ENCODE data around the gene SAMD4A. TPM values are rescaled to one million over a fixed set of nuclear protein-coding genes. Genes with fewer than 3 reads are reported as not detected.

SAMD4A gene
- total and polyA plus RNA-seq, 2 of the 4 experiments (the other 2 are of a cell fraction) = 22.9 to 38.2 TPM

DNA sequence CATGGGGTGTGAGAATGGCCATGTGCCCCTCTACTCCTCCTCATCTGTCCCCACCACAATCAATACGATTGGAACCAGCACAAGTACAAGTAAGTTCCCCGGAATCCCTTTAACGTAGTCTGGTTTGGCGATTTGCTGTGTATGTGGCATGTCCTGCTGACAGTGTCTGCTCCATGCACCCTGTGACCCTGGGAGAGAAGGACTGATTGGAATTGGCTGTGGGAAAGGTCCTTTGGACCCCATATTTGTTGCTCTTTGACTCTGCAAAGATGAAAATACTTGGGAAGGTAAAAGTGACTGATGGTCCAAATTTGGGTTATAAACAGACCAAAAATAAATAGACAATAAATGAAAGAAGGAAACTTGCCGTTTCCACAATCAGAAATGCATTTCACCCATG is 135.6 kb downstream of the SAMD4A start:
- no peak for TF ChIP-seq CHD1 (IDR thresholded peaks at IDR 0.05; ENCODE audit: low read depth, low read length)
- no peak for TF ChIP-seq MAZ (IDR thresholded peaks at IDR 0.05; ENCODE audit: borderline replicate concordance, low read depth, low read length)
- no peak for TF ChIP-seq RCOR1 (IDR thresholded peaks at IDR 0.05; ENCODE audit: insufficient replicate concordance, low read length)
- TF ChIP-seq CEBPB (IDR thresholded peaks at IDR 0.05; ENCODE audit: low read depth, low read length) = no peak
- no peak for TF ChIP-seq POLR2A (IDR thresholded peaks at IDR 0.05; ENCODE audit: low read depth, low read length)
- TF ChIP-seq NFE2L2 (IDR thresholded peaks at IDR 0.05; ENCODE audit: low read depth, low read length) = no peak
- TF ChIP-seq, protein P1, sequence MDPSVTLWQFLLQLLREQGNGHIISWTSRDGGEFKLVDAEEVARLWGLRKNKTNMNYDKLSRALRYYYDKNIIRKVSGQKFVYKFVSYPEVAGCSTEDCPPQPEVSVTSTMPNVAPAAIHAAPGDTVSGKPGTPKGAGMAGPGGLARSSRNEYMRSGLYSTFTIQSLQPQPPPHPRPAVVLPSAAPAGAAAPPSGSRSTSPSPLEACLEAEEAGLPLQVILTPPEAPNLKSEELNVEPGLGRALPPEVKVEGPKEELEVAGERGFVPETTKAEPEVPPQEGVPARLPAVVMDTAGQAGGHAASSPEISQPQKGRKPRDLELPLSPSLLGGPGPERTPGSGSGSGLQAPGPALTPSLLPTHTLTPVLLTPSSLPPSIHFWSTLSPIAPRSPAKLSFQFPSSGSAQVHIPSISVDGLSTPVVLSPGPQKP (IDR thresholded peaks at IDR 0.05; ENCODE audit: borderline replicate concordance, low read depth, low read length) = no peak
- no peak for TF ChIP-seq MXI1 (IDR thresholded peaks at IDR 0.05; ENCODE audit: borderline replicate concordance, low read depth, low read length)
- TF ChIP-seq, protein P2, sequence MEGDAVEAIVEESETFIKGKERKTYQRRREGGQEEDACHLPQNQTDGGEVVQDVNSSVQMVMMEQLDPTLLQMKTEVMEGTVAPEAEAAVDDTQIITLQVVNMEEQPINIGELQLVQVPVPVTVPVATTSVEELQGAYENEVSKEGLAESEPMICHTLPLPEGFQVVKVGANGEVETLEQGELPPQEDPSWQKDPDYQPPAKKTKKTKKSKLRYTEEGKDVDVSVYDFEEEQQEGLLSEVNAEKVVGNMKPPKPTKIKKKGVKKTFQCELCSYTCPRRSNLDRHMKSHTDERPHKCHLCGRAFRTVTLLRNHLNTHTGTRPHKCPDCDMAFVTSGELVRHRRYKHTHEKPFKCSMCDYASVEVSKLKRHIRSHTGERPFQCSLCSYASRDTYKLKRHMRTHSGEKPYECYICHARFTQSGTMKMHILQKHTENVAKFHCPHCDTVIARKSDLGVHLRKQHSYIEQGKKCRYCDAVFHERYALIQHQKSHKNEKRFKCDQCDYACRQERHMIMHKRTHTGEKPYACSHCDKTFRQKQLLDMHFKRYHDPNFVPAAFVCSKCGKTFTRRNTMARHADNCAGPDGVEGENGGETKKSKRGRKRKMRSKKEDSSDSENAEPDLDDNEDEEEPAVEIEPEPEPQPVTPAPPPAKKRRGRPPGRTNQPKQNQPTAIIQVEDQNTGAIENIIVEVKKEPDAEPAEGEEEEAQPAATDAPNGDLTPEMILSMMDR (conservative IDR thresholded peaks at IDR 0.05; ENCODE audit: low read depth, low read length) = no peak
- no peak for TF ChIP-seq FOS (IDR thresholded peaks at IDR 0.05; ENCODE audit: low read depth, low read length)
- TF ChIP-seq BHLHE40 (IDR thresholded peaks at IDR 0.05; ENCODE audit: low read depth, low read length) = no peak
- no peak for TF ChIP-seq RAD21 (IDR thresholded peaks at IDR 0.05; ENCODE audit: low read length)
- TF ChIP-seq RFX5 (IDR thresholded peaks at IDR 0.05; ENCODE audit: low read depth, low read length) = no peak
- TF ChIP-seq, protein P3, sequence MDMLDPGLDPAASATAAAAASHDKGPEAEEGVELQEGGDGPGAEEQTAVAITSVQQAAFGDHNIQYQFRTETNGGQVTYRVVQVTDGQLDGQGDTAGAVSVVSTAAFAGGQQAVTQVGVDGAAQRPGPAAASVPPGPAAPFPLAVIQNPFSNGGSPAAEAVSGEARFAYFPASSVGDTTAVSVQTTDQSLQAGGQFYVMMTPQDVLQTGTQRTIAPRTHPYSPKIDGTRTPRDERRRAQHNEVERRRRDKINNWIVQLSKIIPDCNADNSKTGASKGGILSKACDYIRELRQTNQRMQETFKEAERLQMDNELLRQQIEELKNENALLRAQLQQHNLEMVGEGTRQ (IDR thresholded peaks at IDR 0.05; ENCODE audit: low read depth, low read length) = no peak
- TF ChIP-seq MAFK (IDR thresholded peaks at IDR 0.05; ENCODE audit: low read depth, low read length) = no peak
- no peak for TF ChIP-seq SMC3 (IDR thresholded peaks at IDR 0.05; ENCODE audit: low read depth, low read length)
- H3K9me3 ChIP-seq (ENCODE audit: control insufficient read depth, insufficient read depth, low read length) = no peaks in the 10 kb centered on the region
- DNase-seq = no peak
- no peak overlapping the region for H2AFZ ChIP-seq (replicated peaks; ENCODE audit: low read length, poor library complexity)
- no peak overlapping the region for H3K23ac ChIP-seq (ENCODE audit: low read depth, low read length)
- H2BK15ac ChIP-seq (ENCODE audit: low read depth, low read length) = no peak overlapping the region
- no peak overlapping the region for H3K18ac ChIP-seq (ENCODE audit: low read depth, low read length)
- no TSS peak for BruUV-seq (replicated peaks)
- no peak overlapping the region for H3K14ac ChIP-seq (replicated peaks; ENCODE audit: low read depth, low read length)
- no peak for ATAC-seq (ENCODE audit: low read depth)
- H4K5ac ChIP-seq (ENCODE audit: low read depth, low read length) = no peak overlapping the region
- H3K9ac ChIP-seq (ENCODE audit: low read depth, low read length) = no peak overlapping the region
- no peak overlapping the region for H2AK5ac ChIP-seq (ENCODE audit: low read depth, low read length)
- H4K20me1 ChIP-seq (ENCODE audit: insufficient read depth, low read length) = peaks cover 74% of the 10 kb centered on the region
- peaks cover 29% of the 10 kb centered on the region for H3K9me1 ChIP-seq (ENCODE audit: insufficient read depth, low read length)
- intact Hi-C loops (cut with micrococcal nuclease) = no loop called here
- H3K4me2 ChIP-seq (ENCODE audit: low read depth, low read length) = no peak overlapping the region
- H3K36me3 ChIP-seq (ENCODE audit: control insufficient read depth, insufficient read depth, low read length) = peaks cover 14% of the 10 kb centered on the region
- H2BK120ac ChIP-seq (ENCODE audit: low read depth, low read length) = no peak overlapping the region
- H3K27me3 ChIP-seq (ENCODE audit: control insufficient read depth, insufficient read depth, low read length) = no peaks in the 10 kb centered on the region
- no peak overlapping the region for H3K4me3 ChIP-seq (ENCODE audit: insufficient read depth, low read depth, low read length)
- dilution Hi-C loops (cut with HindIII; ENCODE audit: low sequenced_read_pairs, unreplicated experiment) = no loop called here
- H4K91ac ChIP-seq (ENCODE audit: insufficient read depth, low read depth, low read length) = no peak overlapping the region
- no peak overlapping the region for H4K8ac ChIP-seq (ENCODE audit: low read depth in 2 of 2, low read length in 2 of 2)
- H3K56ac ChIP-seq (ENCODE audit: extremely low read depth, insufficient read depth, low read length) = no peak overlapping the region
- H3K4me1 ChIP-seq (ENCODE audit: control insufficient read depth, insufficient read depth, low read length) = peaks cover 8% of the 10 kb centered on the region
- ChIA-PET CTCF (no interaction called here), POLR2A (ENCODE audit: unreplicated experiment) (no interaction called here)
- 100% methylated on average over 1 of the region's 5 CpGs; no CpG with 5 or more reads in 1 of the 2 experiments for WGBS, 2 experiments (ENCODE audit: extremely low coverage in 2 of 2, insufficient read length in 1 of 2)
- H2BK20ac ChIP-seq (ENCODE audit: low read depth, low read length) = no peak overlapping the region
- H2AK9ac ChIP-seq (replicated peaks; ENCODE audit: low read depth, low read length, poor library complexity) = no peak overlapping the region
- H3K27ac ChIP-seq (ENCODE audit: insufficient read depth, low read length) = no peak overlapping the region
- H3K4ac ChIP-seq (ENCODE audit: low read depth, low read length) = no peak overlapping the region
- H3K79me1 ChIP-seq (ENCODE audit: low read depth in 1 of 2, low read length in 2 of 2) = peaks cover 70 to 97% of the 10 kb centered on the region in 2 experiments
- H2BK5ac ChIP-seq (ENCODE audit: low read depth, low read length, poor library complexity, severe bottlenecking) = no peak overlapping the region
- in situ Hi-C loops (cut with MboI; ENCODE audit: low sequenced_read_pairs) = no loop called here
